ENCODE data around the gene LMOD3.

Gene LMOD3

DNA sequence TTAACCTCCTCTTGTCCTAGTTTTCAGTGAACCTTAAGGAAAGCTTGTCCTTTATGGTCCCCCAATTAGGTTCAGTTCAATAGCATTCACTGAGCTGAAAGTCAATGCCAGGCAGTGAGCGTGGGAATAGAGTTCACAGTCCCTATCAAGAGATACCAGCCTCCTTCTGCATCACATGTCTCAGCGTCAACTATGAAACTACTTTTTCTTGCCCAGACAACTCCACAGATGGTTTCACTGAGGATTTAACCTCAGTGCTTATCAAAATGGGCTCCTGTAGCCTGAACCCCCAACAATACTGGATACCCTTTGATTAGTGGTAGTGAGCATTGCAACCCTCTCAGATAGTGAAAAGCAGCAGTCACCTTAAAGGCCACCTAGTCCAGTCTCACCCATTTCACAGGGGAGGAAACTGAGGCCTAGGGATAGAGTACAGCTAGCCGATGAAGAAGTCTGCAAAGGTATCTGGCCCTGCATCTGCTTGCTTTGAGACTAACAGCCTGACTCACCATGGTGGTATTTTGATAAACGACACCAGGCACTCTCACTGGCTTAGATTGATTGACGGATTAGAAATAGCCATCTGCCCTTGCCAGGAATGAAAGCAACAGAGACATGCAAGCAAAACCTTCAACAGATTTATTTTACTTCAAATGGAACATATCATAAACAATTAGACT lies 40.7 kb downstream of the LMOD3 start:
- no peak for TF ChIP-seq ZFX (IDR thresholded peaks at IDR 0.05; ENCODE audit: borderline replicate concordance)
- TF ChIP-seq, protein P1, sequence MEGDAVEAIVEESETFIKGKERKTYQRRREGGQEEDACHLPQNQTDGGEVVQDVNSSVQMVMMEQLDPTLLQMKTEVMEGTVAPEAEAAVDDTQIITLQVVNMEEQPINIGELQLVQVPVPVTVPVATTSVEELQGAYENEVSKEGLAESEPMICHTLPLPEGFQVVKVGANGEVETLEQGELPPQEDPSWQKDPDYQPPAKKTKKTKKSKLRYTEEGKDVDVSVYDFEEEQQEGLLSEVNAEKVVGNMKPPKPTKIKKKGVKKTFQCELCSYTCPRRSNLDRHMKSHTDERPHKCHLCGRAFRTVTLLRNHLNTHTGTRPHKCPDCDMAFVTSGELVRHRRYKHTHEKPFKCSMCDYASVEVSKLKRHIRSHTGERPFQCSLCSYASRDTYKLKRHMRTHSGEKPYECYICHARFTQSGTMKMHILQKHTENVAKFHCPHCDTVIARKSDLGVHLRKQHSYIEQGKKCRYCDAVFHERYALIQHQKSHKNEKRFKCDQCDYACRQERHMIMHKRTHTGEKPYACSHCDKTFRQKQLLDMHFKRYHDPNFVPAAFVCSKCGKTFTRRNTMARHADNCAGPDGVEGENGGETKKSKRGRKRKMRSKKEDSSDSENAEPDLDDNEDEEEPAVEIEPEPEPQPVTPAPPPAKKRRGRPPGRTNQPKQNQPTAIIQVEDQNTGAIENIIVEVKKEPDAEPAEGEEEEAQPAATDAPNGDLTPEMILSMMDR (IDR thresholded peaks at IDR 0.05): no peak
- H3K27ac ChIP-seq: no peak overlapping the region

DNA sequence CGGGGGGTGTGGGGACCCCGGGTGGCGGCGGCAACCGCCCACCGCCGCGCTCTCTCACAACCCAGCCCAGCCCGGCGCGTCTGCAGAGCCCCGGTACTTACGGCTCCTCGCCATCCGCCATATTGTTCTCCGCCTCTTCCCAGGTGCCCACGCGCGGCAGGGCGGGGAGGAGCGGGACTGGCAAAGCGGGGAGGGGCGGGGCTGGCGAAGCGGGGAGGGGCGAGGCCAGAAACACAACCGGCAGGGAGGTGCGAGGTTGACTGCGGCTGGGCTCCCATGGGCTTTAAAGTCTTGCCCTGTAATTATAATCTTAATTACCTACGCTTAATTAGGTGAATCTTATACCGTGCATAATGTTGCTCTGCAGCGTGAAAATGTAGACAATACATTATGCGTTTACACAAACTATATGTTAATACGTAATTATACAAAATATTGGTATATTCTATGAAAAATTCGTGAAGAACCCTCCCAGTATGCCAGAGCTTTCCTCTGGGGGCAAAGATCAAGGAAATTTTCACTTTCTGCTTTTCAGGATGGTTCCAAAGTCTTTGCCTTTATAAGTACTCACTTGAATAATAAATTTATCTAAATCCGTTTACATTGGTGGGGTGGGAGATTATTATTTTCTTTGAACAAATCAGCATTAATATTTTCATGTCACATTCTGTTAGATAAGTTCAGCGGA lies 42.0 kb downstream of the LMOD3 start, which contains the start of gene UBA3:
Gene UBA3 (minus strand): TSS at position 133 of the 688 bp plus-strand sequence. CDS start 12 bp downstream, at position 121.
- no peak for TF ChIP-seq ZFX (IDR thresholded peaks at IDR 0.05; ENCODE audit: borderline replicate concordance)
- H3K27ac ChIP-seq: peak within 1 kb of the TSS; percentile 58

DNA sequence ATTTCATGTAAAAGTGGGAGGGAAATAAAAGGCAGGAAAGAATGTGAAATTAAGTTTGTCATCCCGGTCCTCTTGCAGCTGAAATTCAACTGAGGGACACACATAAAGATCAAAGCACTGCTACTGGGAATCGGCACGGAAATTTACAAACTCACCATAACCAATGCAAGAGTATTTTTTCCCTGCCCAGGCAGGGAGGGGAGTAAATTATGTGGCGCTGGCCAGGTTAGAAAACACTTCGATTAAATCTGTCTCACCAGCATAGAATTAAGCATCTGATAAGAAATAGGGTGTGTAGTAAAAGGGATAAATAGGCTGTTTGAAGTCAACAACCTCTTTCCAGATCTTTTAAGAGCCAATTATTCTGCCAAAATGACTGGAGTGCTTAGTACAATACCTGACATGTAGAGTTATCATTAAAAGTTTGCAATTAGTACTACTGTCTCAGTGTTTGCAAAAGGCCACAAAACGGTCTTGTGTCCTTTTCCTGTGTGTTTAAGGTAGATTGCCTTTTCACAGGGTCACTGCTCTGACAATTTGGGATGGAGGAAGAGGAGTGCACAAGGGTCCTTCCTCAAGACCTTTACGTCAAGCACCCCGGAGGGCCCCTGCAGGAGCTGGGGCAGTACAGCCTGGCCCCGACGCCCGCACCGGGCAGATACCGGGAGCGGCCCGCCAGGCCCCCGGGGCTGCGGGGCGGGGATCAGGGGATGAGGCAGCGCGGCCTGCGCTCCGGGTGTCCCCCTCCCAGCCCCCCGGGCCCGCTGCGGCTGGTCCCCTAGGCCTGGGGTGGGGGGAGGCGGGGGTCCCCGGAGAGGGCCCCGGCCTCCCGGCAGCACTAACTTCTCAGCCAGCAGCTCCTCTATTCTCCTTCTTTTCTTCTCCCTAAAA lies 42.9 kb downstream of the LMOD3 start:
- no peak for TF ChIP-seq ZFX (IDR thresholded peaks at IDR 0.05; ENCODE audit: borderline replicate concordance)
- TF ChIP-seq, protein P1 (IDR thresholded peaks at IDR 0.05): no peak

DNA sequence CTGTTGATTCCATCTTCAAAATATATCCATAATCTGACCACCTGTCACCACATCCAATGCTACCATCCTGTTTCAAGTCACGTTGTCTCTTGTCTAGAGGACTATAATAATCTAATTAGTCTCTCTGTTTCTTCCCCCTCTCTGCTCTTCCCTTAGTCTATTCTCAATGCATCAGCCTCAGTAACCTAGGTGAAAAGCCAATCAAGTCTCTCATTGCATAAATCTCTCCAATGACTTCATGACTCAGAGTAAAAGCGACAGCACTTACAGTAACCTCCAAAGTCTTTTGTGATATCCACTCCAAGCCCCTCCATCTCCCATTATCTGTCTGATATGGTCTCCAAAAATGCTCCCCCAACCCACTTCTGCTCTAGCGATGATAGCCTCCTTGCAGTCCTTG lies 49.5 kb downstream of the LMOD3 start:
- no peak for TF ChIP-seq ZFX (IDR thresholded peaks at IDR 0.05; ENCODE audit: borderline replicate concordance)
- TF ChIP-seq, protein P1 (IDR thresholded peaks at IDR 0.05): no peak
- no peak overlapping the region for H3K27ac ChIP-seq

More for the DNA sequence above, 42.9 kb downstream of the LMOD3 start:
- H3K27ac ChIP-seq: peak overlapping the region; percentile 58

DNA sequence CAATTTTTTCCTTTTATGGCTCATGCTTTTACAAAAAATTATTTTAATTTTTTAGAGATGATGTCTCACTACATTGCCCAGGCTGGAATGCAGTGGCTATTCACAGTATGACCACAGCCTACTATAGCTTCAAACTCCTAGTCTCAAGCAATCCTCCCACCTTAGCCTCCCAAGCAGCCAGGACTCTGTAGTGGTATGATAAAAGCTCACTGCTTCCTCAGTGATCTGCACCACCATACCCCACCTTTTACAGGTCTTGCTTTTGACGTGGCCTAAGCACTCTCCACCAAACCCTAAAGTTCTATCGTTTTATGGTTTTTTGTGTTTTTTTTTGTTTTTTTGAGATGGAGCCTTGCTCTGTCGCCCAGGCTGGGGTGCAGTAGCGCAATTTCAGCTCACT lies 56.3 kb downstream of the LMOD3 start:
- H3K27ac ChIP-seq: no peak overlapping the region
- TF ChIP-seq, protein P1 (IDR thresholded peaks at IDR 0.05): no peak
- TF ChIP-seq ZFX (IDR thresholded peaks at IDR 0.05; ENCODE audit: borderline replicate concordance): no peak

DNA sequence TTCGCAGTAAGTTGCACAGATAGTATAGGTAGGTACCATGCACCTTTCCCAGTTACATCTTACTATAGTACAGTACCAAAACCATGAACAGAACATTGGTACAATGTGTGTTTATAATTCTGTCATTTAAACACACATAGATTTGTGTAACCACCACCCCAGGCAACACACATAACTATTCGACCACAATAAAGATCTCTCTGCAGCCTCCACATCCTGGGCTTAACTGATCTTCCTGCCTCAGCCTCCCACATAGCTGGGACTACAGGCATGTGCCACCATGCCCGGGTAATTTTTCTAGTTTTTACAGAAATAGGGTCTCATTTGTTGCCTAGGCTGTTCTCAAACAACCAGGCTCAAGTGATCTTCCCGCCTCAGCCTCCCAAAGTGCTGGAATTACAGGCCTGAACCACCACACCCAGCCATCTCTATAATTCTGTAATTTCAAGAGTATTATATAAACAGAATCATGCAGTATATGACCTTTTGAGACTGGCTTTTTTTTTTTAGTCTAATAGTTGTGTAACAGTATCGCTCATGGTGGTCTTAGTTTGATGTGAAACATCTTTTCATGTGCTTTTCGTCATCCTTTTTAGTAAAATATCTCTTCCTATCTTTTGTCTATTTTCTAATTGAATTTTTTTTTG lies 57.0 kb downstream of the LMOD3 start:
- H3K27ac ChIP-seq: no peak overlapping the region

More for the DNA sequence above, 57.0 kb downstream of the LMOD3 start:
- TF ChIP-seq ZFX (IDR thresholded peaks at IDR 0.05; ENCODE audit: borderline replicate concordance): no peak
- TF ChIP-seq, protein P1 (IDR thresholded peaks at IDR 0.05): no peak

Measured in 22Rv1 (cell line).